T-helper 9 cell (primary cell): ENCODE results near the gene TCF7L1.

Experiments
- DNase-seq: peaks from one replicate; pipeline ENCODE4 v3.0.0-alpha.2; 2020

The TCF7L1 gene

DNA sequence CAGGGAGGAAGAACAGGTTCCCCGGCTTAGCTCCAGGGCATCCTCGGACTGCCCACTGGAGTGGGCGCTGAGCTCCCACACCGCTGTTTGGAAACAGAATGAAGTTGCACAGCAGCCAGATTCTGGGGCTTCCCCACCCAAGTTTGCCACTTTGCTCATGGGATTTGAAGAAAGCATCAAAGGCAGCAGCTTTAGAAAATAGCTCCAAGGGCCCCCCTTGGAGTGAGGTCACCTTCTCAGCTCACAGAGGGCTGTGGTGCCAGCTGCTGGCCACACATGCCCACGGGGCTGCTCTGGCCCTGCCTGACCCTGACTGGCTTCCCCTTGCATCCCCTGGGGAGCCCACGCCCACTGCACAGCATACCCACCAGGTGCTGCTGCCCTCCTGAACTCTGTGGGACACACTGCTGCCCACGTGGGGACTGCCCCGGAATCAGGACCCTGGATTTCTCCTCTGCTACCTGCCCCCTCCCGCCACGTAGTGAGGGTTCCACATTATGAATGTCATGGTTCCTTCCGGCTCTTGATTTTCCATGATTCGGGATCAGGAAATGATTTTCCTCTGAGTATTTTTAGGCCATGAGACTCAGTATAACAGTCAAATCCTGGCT is 124.3 kb downstream of the TCF7L1 start:
- no peak for DNase-seq

DNA sequence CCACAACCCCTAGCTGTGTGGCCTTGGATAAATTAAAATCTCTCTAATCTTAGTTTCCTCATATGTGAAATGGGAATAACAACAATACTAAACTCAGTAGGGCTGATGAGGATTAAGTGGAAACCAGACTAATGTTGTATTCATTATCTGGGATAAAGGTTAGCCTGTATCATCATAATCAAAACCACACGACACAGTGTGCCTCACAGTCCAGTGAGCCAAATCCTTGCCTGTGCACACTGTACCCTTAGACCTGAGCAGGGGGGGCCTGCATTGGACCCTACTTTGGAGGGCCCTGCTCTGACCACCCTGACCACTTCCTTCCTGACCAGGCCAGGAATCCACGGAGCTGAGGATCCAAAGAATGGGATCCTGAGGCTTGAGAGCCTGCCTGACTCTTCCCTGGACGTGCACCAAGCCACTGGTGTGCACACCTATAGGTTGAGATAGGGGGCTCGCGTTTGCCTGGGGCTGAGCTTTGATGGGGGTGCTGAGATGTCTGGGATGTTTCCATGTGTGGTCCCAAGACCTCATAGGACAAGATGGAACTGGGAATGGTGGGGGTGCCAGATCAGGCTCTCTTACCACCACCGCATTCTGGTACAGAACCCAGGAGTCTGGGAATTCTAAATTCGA is 124.9 kb downstream of the TCF7L1 start:
- DNase-seq = no peak

DNA sequence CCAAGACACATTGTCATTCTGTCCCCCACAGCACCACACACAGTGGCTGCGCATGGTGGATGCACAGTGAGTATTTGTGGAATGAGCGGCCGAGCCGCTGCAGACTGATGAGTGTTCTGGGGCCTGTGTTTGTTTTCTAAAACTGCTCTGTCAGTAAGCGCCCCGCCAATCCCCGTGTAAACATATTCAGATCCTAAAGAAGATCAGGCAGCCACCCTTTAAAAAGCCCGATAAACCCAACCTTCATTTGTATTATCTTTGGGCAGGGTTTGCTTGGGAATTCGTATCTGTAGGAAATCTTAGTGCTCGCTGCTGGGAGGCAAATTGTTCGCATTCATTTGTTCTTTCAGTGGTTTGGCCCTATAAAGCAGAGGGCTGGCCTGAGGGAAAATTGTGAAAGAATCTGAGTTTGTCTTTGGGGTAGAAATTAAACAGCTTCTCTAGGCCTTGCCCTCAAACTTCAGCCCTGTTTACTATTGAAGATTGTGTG is 126.0 kb downstream of the TCF7L1 start:
- no peak for DNase-seq

DNA sequence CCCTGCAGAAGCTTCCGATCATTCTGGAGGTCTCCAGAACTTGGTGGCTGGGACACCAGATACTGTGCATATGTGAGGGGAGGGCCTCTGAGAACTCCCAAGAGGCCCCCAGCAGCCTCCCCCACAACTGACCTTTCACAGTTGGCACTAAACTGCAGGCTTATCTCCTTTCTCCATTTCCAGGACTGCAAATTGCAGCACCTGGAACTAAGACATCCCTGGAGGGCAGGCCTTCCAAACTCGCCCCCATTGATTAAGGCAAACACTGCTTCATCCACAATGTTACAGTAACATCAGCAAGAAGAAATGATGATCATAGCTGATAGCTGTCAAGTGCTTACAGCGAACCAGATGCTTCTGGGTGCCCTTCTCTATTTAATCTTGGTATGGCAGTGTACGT is 126.7 kb downstream of the TCF7L1 start:
- DNase-seq = no peak

DNA sequence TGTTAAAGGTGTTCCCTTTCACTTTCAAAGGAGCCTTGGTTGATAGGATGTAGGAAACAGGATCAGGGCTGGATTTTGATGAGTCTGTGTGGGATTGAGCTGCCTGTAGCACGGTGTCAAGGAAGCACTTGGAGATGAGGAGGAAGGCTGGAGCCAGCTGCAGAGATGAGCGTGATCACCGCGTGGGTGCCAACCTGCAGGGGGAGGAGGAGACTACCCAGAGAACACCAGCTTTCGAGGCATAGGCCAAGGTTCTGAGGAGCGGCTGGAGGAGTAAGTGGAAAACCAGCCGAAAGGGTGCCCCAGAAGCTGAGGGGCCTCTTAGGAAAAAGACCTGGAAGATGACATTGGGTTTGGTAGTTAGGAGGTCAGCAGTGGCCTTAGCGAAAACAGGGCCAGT is 130.4 kb downstream of the TCF7L1 start:
- DNase-seq = no peak

DNA sequence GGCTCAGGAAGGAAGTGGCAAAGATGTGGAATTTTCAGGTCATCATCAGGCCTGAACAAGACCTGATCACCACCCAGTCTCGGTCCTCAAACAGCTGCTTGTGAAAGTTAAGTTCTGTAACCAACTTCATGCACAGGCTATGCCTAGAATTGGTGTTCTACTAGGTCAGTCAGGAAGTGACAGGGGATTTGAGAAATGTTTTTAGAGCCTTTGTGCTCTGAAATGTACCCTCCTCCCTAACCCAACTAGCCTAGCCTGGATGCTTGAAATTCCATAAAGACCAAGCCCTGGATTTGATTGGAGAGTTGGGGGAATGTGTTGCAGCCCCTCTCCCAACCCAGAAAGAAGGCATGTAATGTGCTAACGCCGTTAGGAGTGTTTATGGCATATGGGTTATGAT is 131.3 kb downstream of the TCF7L1 start:
- no peak for DNase-seq

DNA sequence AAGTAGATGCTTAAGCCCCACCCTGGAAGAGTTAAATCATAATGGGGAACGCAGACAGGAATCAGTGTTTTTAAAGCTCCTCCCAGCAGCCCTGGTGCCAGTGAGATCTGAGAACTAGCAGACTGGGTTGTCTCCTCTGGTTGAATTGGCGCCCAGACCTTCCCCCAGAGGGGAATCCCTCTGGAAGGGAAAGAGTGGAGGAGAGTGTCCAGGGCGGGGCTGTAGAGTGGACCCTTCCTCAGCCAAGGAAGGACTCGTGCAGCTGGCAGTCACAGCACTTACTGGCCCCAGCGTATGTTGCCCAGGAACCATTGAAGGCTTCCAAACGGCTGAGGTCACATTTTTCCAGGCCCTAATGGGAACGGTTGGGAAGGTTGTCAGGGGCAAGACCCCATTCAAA is 132.1 kb downstream of the TCF7L1 start:
- no peak for DNase-seq

DNA sequence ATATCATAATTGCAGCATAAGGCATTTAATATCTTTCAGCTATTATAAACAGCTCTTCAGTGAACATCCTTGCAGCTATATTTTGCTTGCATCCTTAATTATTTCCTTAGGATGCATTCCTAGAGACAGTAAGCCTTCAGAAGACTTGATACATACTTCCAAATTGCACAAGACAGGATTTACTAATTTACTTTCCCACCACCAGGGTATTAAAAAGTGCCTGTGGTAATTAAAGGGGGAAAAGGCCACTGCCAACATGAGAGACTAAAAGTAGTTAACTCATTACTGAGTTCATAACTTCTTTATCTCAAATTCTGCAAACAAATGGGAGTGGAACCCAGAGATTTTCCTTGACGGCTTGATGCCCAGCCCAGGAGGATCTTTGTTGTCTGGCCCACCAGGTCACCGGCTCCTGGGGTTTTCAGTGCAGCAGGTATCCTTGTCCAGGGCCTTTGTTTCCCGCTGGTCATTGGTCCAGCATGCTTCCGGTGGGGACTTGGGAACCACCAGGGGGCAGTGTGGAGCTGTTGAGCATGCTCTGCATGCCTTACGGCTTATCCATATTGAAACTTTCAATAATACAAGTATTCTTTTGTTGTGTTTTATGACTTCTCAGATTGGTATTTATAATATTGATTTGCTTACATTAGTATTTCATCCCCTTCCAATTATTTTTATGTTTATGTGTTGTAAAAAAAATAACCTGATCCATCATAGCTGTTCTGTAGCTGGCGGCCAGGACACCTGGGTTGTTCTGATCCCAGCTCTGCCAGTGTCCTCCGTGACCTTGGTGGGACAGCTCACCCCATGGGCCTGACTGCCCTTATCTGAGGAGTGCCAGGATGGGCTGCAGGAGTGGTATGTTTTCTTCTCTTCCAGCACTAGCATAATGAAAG is 133.2 kb downstream of the TCF7L1 start:
- peak; percentile 74 for DNase-seq

DNA sequence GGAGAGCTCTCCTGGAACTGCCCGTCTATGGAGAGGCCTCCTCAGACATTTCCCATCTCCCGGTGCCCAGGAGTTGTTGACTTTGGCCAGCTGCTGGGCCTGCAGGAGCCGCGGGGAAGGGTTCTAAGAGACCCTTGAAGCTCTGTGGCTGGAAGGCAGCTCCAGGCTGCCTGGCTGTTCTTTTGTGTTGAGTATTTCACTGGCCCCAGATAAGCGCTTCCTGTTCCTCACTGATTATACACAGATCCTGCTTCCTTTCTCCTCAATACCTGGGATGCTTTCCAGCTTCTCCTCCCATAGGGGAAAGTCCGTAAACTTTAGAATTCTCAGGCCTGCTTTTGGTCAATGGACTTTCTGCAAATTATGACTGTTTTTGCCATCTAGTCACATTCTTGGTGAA is 136.8 kb downstream of the TCF7L1 start:
- DNase-seq = no peak

DNA sequence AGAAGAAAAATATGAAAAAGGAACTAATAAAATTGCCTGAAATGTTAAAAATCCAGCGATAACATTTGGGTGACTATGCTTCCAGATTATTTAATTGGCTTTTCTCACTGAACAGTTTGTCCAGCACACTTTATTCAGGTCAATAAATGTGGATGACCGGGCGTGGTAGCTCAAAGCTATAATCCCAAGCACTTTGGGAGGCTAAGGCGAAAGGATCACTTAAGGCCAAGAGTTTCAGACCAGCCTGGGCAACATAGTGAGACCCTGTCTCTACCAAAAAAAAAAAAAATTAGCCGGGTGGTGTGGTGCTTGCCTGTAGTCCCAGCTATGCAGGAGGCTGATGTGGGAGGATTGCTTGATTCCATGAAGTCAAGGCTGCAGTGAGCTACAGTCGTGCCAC is 139.2 kb downstream of the TCF7L1 start:
- no peak for DNase-seq

DNA sequence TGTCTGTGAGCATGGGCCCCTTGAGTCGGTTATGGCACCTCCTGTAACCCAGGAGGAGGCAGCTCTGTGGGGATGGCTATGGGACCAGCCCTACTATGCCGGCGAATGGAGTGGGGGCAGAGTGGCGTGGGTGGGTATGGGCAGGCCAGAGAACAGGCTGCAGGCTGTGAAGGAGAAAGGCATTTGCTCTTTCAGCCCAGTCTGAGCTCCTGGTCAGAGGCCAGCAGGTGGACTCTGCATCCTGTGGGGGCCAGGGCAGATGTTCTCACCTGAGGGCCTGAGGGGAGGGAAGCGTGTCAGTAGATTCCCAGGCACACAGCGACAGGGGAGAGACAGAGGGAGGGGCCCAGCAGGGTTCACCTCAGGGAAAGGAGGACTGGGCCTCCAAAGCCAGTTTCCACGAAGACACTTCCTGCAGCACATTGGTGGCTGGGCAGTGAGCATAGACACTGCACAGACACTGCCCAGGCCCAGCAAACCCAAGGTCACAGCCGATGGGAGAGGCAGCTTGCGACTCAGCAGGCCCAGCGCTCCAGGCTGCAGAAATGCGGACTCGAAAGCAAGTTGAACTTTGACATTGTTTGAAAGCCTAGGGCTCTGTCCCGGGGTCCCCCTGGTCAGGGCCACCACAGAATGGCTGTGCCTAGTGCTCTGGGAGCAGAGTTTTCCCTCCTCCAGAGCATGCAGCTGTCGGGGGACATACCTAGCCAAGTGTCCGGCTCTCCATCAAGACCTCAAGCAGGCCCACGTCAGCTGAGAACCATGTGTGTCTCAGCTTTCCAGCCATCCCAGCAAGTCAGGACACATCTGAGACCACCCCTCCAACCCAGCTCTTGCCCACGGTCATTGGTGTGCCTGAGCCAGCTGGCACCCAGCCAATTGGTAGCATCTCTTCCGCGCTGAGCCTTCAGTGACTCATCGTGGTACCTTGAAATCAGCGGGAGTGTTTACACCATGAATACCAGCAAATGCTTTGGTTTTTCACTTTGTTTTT is 140.8 kb downstream of the TCF7L1 start:
- DNase-seq = no peak

DNA sequence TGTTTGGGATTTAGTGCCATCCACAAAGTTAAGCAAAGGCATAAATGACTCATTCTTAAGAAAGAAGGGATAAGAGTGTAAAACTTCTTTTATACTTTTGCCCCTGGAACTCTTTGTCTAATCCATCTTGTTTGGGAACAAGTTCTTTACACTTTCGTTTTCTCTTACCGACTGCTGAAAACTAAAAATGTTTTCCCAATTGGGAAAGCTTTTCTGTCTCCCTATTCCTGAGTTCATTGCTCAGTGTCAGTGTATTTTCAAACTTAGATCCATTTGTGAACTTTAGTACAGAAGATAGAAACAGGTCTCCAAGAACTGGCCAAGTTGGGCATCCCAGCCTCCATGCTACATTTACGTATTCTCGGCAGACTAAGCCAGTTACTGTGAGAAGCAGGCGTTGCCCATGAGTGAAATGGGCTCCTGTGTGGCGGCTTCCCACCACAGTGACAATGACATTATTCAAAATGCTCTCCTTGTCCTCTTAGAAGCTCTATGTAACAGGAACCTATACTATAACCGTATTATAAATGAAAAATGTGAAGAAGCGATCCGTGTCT is 142.9 kb downstream of the TCF7L1 start:
- no peak for DNase-seq

DNA sequence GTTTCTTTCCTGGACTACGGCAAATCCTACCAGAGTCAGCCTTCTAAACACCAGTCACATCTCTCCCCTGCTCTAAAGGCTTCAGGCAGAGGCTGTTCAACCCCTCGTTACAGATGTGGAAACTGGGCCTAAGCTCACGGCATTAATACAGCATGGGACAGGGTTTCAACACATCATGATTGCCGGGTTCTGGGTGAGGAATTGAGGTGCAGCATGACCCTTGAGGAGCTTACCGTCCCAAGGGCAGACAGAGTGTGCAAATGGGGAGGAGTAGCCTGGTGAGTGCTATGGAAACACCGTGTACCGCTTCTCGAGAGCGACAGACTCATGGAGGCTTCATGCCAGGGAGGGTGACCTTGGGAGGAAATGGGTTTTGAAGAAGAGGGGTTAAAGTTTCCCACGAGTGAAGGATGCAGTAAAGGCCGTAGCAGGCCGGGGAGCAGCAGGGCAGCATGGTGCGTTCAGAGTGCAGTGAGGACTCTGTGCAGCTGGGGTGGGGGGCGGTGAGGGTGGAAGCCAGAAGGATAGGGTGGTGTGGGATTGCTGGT is 143.5 kb downstream of the TCF7L1 start:
- no peak for DNase-seq

DNA sequence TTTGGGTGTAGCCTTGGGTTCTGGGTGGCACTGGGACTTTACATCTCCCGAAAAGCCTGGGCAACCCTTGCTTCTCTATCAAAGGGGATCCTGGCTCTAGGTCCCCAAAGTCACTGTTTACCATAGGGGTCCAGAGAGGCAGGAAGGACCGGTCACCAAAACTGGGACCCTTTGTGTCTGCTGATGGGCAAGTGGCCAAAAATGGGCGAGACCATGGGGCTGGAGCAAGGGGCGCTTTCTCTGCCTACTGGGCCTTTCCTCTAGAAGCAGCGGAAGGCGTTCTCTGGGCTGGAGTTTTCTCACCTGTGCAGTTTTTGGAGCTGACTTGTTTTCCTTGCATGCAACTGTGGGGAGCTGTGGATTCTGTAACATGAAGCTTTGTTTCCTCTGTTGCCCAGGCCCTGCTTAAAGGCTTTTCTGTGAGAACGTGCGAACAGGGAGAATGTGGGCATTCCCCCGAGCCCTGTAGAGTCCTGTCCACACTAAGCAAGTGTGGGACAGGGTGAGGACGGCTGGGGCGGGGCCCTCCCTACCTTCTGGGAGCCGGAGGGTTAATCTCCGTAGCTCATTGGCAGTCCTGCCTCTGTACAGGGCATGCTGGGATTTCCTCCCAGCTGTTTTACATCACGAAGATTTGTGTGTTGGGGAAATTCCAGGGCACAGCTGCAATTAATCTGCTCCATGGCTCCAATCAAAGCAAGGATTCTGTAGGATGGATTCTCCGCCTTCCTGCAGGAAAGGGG is 144.4 kb downstream of the TCF7L1 start:
- no peak for DNase-seq

DNA sequence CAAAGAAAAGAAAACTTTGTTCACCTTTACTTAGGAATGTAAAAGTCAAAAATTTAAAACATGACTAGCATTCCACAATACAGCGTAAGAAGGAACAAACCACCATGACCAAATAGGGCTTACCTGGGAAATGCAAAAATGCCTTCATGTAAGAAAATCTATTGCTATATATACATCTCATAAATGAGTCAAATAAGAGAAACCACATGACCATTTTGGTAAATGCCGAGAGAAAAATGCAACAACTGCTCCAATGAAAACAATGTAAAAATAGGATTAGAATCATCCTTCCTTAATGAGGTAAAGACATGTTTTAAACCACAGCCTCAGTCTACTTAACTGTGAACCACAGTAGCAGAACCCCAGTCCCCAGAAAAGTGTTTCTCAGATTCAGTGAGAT is 145.2 kb downstream of the TCF7L1 start:
- no peak for DNase-seq

DNA sequence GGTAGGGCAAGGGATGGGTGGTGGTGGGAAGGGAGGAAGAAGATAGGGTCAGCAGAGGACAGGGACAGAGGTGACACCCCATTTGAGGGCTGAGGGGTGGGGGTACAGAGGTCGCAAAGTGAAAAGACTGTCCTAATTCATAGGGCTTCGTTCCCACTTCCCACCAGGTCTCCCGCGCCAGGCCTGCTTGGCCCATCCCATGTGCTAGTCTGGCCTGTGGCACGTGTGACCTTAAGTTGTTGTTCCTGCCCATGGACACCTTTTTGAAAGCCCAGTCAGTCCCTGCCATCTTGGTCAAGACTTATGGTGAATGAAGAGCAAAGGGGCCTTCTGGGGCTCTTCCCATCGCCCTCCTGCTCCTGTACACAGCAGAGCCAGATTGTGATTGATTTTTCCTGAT is 148.4 kb downstream of the TCF7L1 start:
- no peak for DNase-seq

DNA sequence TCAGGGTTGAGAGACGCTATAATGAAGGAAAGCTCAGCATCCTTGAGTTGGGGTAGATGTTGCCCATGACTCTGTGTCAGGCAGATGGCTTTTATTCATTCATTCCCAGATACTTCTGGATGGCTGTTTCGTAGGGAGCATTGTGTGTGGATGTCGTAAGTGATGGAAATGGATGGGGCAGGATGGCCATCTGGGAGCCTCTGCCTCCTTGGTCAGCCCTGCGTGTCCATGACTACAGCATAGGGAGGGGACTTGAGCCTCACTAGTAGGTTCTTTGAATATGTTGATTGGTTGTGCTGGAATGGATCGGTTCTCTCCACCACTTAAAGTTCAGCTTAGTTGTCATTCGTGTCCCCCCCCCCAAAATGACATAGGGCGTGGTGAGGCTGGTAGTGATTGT is 149.7 kb downstream of the TCF7L1 start:
- DNase-seq = no peak

DNA sequence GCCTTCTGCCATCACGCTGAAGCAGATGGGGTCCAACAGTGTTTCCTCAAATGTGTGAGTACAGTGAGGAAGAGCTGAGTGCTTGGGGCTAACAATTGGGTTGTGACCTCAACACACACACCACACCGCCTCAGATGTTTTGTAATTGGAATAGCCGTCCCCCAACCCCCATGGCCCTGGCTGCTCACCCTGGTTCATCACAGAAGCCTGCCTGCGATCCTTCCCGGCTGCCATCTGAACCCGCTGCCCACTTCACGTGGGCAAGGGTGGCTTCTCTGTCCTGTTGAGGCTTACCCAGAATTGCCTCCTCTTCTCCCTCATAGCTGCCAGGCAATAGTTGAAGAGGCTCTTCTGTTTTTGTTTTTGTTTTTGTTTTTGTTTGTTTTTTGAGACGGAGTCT is 150.4 kb downstream of the TCF7L1 start:
- DNase-seq = no peak

DNA sequence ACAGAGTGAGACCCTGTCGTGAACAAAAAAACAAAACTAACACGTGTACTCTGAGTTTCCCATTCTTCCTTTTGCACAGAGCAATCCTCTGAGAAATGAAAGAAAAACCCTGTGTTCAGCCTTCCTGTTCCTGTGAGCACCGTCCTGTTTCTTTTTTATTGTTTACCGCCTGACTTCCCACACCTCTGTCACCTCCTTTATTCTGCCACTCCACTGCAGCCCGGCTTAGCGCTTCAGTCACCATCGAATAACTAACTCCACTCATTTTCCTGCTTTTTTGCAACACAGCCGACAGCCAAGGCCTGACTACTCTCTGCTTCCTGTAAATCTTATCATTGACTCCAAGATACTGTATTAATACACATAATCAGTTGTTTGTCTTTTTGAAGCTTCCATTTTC is 153.7 kb downstream of the TCF7L1 start:
- DNase-seq = no peak

DNA sequence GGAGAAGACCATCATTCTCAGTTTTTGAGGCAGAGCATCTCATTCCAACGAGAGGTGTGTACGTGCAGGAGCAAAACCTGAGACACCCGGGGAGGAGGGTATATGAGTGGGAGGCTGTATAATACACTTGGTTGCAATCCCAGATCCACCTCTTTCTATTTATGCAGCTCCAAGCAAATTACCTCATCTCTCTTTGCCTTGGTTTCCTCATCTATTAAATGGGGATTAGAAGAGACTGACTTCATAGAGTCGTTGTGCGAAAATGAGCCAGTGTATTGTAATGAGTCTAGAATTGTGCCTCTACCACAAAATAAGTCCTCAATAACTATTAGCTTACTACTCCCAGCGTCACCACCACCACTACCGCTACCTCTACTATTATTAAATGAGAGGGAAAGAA is 154.5 kb downstream of the TCF7L1 start:
- no peak for DNase-seq

DNA sequence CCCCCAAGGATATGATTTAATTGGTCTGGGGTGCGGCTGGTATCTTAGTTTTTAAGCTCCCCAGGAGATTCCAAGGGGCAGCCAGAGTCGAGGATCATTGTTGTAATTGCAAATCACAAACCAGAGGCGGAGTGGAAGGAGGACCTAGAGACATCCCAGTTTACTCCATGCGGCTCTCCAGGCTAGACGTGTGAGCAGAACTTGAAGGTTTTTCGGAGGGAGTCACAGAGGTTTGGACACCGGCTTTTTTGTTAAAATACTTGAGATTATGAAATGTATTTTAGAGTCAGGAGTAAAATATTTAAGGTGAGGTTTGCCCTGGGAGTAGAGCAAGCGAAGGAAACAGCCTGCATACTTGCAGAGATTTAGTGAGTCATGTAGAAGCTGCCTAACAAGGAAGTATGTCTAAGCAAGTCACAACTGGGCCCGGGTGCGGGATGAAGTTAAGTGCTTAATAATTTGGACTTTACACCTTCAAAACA is 155.1 kb downstream of the TCF7L1 start:
- DNase-seq = no peak
